ENCODE data around the gene NACC2.

NACC2 gene

GRCh38 chr9:135992486-135993408, 102.3 kb downstream of the NACC2 start:
- TF ChIP-seq CTCF (IDR thresholded peaks at IDR 0.05): no peak
- H3K36me3 ChIP-seq (ENCODE audit: control insufficient read depth, insufficient read depth, low read length): no peaks in the 10 kb centered on the region
- H3K4me3 ChIP-seq (ENCODE audit: low read depth, low read length): no peak overlapping the region
- no peak overlapping the region for H3K9ac ChIP-seq
- no peaks in the 10 kb centered on the region for H3K9me3 ChIP-seq (ENCODE audit: control insufficient read depth, low read length)
- H2AFZ ChIP-seq: peak overlapping the region; percentile 48
- no peaks in the 10 kb centered on the region for H3K4me1 ChIP-seq
- peak overlapping the region; percentile 80 for H3K27ac ChIP-seq
- H3K27me3 ChIP-seq (ENCODE audit: control insufficient read depth, insufficient read depth, low read length): no peaks in the 10 kb centered on the region
- peak overlapping the region; percentile 38 for H3K4me2 ChIP-seq (ENCODE audit: low read length)
- H3K79me2 ChIP-seq: no peaks in the 10 kb centered on the region

DNA sequence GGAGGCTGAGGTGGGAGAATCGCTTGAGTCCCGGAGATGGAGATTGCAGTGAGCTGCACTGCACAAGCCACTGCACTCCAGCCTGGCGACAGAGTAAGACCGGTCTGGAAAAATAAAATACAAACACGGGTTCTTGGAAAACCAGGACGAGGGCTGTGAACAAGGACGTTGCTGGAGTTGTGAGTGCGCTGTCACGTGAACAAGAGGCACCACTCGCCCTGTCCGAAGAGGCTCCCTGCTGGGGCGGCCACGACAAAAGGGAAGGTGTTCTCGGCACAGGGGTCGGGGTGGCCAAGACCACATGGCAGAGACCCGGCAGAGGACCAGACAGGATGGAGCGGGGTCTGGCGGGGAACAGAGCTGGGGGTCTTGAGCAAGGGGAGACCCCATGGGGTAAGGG, 103.3 kb downstream of the NACC2 start:
- H3K4me3 ChIP-seq (ENCODE audit: low read depth, low read length): no peak overlapping the region
- TF ChIP-seq CTCF (IDR thresholded peaks at IDR 0.05): no peak
- no peaks in the 10 kb centered on the region for H3K4me1 ChIP-seq

GRCh38 chr9:135990468-135991429, 104.3 kb downstream of the NACC2 start:
- no peaks in the 10 kb centered on the region for H3K27me3 ChIP-seq (ENCODE audit: control insufficient read depth, insufficient read depth, low read length)
- no peak overlapping the region for H3K4me3 ChIP-seq (ENCODE audit: low read depth, low read length)
- peak overlapping the region; percentile 29 for H3K27ac ChIP-seq

More for the DNA sequence above, 103.3 kb downstream of the NACC2 start:
- no peak overlapping the region for H2AFZ ChIP-seq
- H3K4me2 ChIP-seq (ENCODE audit: low read length): no peak overlapping the region
- no peaks in the 10 kb centered on the region for H3K27me3 ChIP-seq (ENCODE audit: control insufficient read depth, insufficient read depth, low read length)
- H3K79me2 ChIP-seq: no peaks in the 10 kb centered on the region
- no peak overlapping the region for H3K9ac ChIP-seq
- no peaks in the 10 kb centered on the region for H3K36me3 ChIP-seq (ENCODE audit: control insufficient read depth, insufficient read depth, low read length)
- no peaks in the 10 kb centered on the region for H3K9me3 ChIP-seq (ENCODE audit: control insufficient read depth, low read length)
- peak overlapping the region; percentile 80 for H3K27ac ChIP-seq

More at GRCh38 chr9:135990468-135991429, 104.3 kb downstream of the NACC2 start:
- Histone ChIP-seq H3K79me2 (no peaks in the 10 kb centered on the region), H2AFZ (no peak overlapping the region), H3K4me2 (ENCODE audit: low read length) (no peak overlapping the region), H3K9ac (no peak overlapping the region), H3K36me3 (ENCODE audit: control insufficient read depth, insufficient read depth, low read length) (no peaks in the 10 kb centered on the region), H3K9me3 (ENCODE audit: control insufficient read depth, low read length) (no peaks in the 10 kb centered on the region), H3K4me1 (no peaks in the 10 kb centered on the region)
- no peak for TF ChIP-seq CTCF (IDR thresholded peaks at IDR 0.05)

Measured in parathyroid adenoma (tissue), 2 donors.